GM12864 (cell line): ENCODE data around the gene RAB30.
A peak's percentile ranks its signal among the peaks of the same experiment; 100 is the strongest.

Experiments
- DNase-seq: peaks from one replicate; pipeline ENCODE4 v3.0.0-alpha.2; 2011; ENCODE audit warnings: low read depth
- H3K4me3 ChIP-seq: 2 replicates; pipeline ENCODE4 v1.5.1; 2011; ENCODE audit warnings: mild to moderate bottlenecking, low read depth, low read length, control low read depth
- CTCF ChIP-seq: IDR thresholded peaks from 2 replicates; pipeline ENCODE4 v1.5.1; 2011; ENCODE audit warnings: low read depth, mild to moderate bottlenecking, moderate library complexity, low read length, control low read depth, inconsistent platforms; ENCODE audit errors: missing control alignments

The RAB30 gene

GRCh38 chr11:83063073-83063754 lies 8.5 kb downstream of the RAB30 start:
- TF ChIP-seq CTCF, result no peak
- peak overlapping the region; percentile 47 for H3K4me3 ChIP-seq
- peak; percentile 81 for DNase-seq

GRCh38 chr11:83061883-83062282 lies 9.8 kb downstream of the RAB30 start:
- TF ChIP-seq CTCF, result no peak
- H3K4me3 ChIP-seq, result no peak overlapping the region; the same call in 1 of the 2 replicates
- DNase-seq, result peak; percentile 95

- no peak for TF ChIP-seq CTCF
- H3K4me3 ChIP-seq, result no peak overlapping the region
- no peak for DNase-seq
These were observed 10.7 kb downstream of the RAB30 start for GRCh38 chr11:83060965-83061364.

GRCh38 chr11:83057721-83058120 lies 14.0 kb downstream of the RAB30 start:
- H3K4me3 ChIP-seq, result no peak overlapping the region
- no peak for DNase-seq
- no peak for TF ChIP-seq CTCF

GRCh38 chr11:83056611-83057010 lies 15.1 kb downstream of the RAB30 start:
- no peak for TF ChIP-seq CTCF
- DNase-seq, result no peak
- no peak overlapping the region for H3K4me3 ChIP-seq

- no peak for DNase-seq
- H3K4me3 ChIP-seq, result no peak overlapping the region
- no peak for TF ChIP-seq CTCF
These were observed 15.5 kb downstream of the RAB30 start for GRCh38 chr11:83056204-83056603.

GRCh38 chr11:83054904-83055380 lies 16.8 kb downstream of the RAB30 start:
- TF ChIP-seq CTCF, result no peak
- DNase-seq, result no peak
- H3K4me3 ChIP-seq, result no peak overlapping the region
